WERI-Rb-1 (cell line): ENCODE measurements around the gene DNAH3.

Experiments
- DNase-seq: peaks from one replicate; pipeline ENCODE4 v3.0.0-alpha.2; 2020
- H3K27ac ChIP-seq: fragments of 250-450 bp; sonication (Bioruptor Pico); 2 replicates; pipeline ENCODE4 v1.5.1; 2020; ENCODE audit warnings: mild to moderate bottlenecking, moderate library complexity
- H3K27me3 ChIP-seq: fragments of 250-450 bp; sonication (Bioruptor Pico); 2 replicates; pipeline ENCODE4 v1.5.1; 2021; ENCODE audit warnings: mild to moderate bottlenecking, low read depth, moderate library complexity; ENCODE audit not compliant: insufficient read depth, severe bottlenecking
- H3K36me3 ChIP-seq: fragments of 250-450 bp; sonication (Bioruptor Pico); 2 replicates; pipeline ENCODE4 v1.5.1; 2020; ENCODE audit warnings: mild to moderate bottlenecking, moderate library complexity
- H3K4me3 ChIP-seq: 2 replicates; pipeline ENCODE4 v1.5.1; 2011; ENCODE audit warnings: low read depth, mild to moderate bottlenecking, control low read depth, low read length
- H3K9me3 ChIP-seq: fragments of 250-450 bp; sonication (Bioruptor Pico); 2 replicates; pipeline ENCODE4 v1.5.1; 2021; ENCODE audit warnings: mild to moderate bottlenecking, moderate library complexity; ENCODE audit not compliant: severe bottlenecking
- CTCF ChIP-seq: IDR thresholded peaks from 2 replicates; pipeline ENCODE4 v1.5.1; 2011; ENCODE audit warnings: low read depth, mild to moderate bottlenecking, control low read depth, inconsistent platforms, low read length

Gene DNAH3

GRCh38 chr16:20886320-20886719 is 264.3 kb downstream of the DNAH3 start:
- no peak overlapping the region for H3K4me3 ChIP-seq
- no peak for TF ChIP-seq CTCF
- DNase-seq, result no peak
- H3K27me3 ChIP-seq, result no peaks in the 10 kb centered on the region
- H3K9me3 ChIP-seq, result no peaks in the 10 kb centered on the region
- H3K36me3 ChIP-seq, result peaks cover 81% of the 10 kb centered on the region
- H3K27ac ChIP-seq, result no peak overlapping the region

GRCh38 chr16:20884240-20884556 is 266.4 kb downstream of the DNAH3 start:
- no peaks in the 10 kb centered on the region for H3K27me3 ChIP-seq
- TF ChIP-seq CTCF, result no peak
- H3K36me3 ChIP-seq, result peaks cover 72% of the 10 kb centered on the region
- no peak overlapping the region; the same call in 1 of the 2 replicates for H3K27ac ChIP-seq
- no peak overlapping the region for H3K4me3 ChIP-seq
- no peak for DNase-seq
- no peaks in the 10 kb centered on the region for H3K9me3 ChIP-seq

GRCh38 chr16:20883554-20884239 is 266.9 kb downstream of the DNAH3 start:
- H3K27ac ChIP-seq, result no peak overlapping the region; the same call in 1 of the 2 replicates
- peaks cover 75% of the 10 kb centered on the region for H3K36me3 ChIP-seq
- H3K9me3 ChIP-seq, result no peaks in the 10 kb centered on the region
- H3K27me3 ChIP-seq, result no peaks in the 10 kb centered on the region
- no peak for TF ChIP-seq CTCF
- no peak for DNase-seq
- no peak overlapping the region for H3K4me3 ChIP-seq
